Neural progenitor cell (in vitro differentiated cells): ENCODE results near the gene TMEM248.

Experiments
- CTCF ChIP-seq: fragments of 200-600 bp; sonication (generic); IDR thresholded peaks from 2 replicates; pipeline ENCODE4 v1.5.1; 2017; ENCODE audit warnings: antibody characterized with exemption, mild to moderate bottlenecking
- EZH2 ChIP-seq: fragments of 200-600 bp; sonication (generic); IDR thresholded peaks from 2 replicates; pipeline ENCODE4 v1.6.1; 2017; ENCODE audit warnings: antibody characterized with exemption, mild to moderate bottlenecking, moderate library complexity
- EZH2phosphoT487 ChIP-seq: fragments of 200-600 bp; sonication (generic); IDR thresholded peaks from 2 replicates; pipeline ENCODE4 v1.6.1; 2017; ENCODE audit warnings: antibody characterized with exemption

GRCh38 chr7:66901941-66902843 is 18.8 kb upstream of the TMEM248 start:
- no peak for TF ChIP-seq EZH2
- TF ChIP-seq CTCF: no peak
- TF ChIP-seq EZH2phosphoT487: no peak
